ENCODE data around the gene UQCC5.
A peak's percentile ranks its signal among the peaks of the same experiment; 100 is the strongest.

UQCC5 gene

GRCh38 chr3:52494445-52494844 lies 42.0 kb upstream of the UQCC5 start:
- H3K9ac ChIP-seq (ENCODE audit: low read depth, low read length): no peak overlapping the region
- no peaks in the 10 kb centered on the region for H3K4me1 ChIP-seq (ENCODE audit: insufficient read depth, low read length)
- no peaks in the 10 kb centered on the region for H3K27me3 ChIP-seq (ENCODE audit: insufficient read depth, low read length, poor library complexity)
- H3K79me2 ChIP-seq (ENCODE audit: insufficient read depth, low read length): no peaks in the 10 kb centered on the region
- TF ChIP-seq EZH2 (IDR thresholded peaks at IDR 0.05; ENCODE audit: borderline replicate concordance, low read depth, low read length, severe bottlenecking): no peak
- TF ChIP-seq, protein P1, sequence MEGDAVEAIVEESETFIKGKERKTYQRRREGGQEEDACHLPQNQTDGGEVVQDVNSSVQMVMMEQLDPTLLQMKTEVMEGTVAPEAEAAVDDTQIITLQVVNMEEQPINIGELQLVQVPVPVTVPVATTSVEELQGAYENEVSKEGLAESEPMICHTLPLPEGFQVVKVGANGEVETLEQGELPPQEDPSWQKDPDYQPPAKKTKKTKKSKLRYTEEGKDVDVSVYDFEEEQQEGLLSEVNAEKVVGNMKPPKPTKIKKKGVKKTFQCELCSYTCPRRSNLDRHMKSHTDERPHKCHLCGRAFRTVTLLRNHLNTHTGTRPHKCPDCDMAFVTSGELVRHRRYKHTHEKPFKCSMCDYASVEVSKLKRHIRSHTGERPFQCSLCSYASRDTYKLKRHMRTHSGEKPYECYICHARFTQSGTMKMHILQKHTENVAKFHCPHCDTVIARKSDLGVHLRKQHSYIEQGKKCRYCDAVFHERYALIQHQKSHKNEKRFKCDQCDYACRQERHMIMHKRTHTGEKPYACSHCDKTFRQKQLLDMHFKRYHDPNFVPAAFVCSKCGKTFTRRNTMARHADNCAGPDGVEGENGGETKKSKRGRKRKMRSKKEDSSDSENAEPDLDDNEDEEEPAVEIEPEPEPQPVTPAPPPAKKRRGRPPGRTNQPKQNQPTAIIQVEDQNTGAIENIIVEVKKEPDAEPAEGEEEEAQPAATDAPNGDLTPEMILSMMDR (IDR thresholded peaks at IDR 0.05; ENCODE audit: borderline replicate concordance, extremely low read depth, low read length, poor library complexity, severe bottlenecking): no peak
- H2AFZ ChIP-seq (ENCODE audit: low read depth, low read length): no peak overlapping the region
- H3K4me2 ChIP-seq (ENCODE audit: insufficient read depth, low read length): no peak overlapping the region
- H4K20me1 ChIP-seq (ENCODE audit: insufficient read depth, low read length): peaks cover 12% of the 10 kb centered on the region
- H3K4me3 ChIP-seq (ENCODE audit: low read depth in 1 of 2, low read length in 2 of 2): no peak overlapping the region
- ATAC-seq (ENCODE audit: insufficient read depth, low read depth) (0 out of 3 replicates have a peak, but pooled peaks have one; percentile 12), DNase-seq (no peak)
- H3K36me3 ChIP-seq (ENCODE audit: insufficient read depth, low read length): peaks cover 42% of the 10 kb centered on the region
- no peak overlapping the region for H3K27ac ChIP-seq (ENCODE audit: low read length)
- no peaks in the 10 kb centered on the region for H3K9me3 ChIP-seq (ENCODE audit: insufficient read depth, low read length, severe bottlenecking)

GRCh38 chr3:52494886-52495495 lies 41.4 kb upstream of the UQCC5 start, which contains the start of gene STAB1:
STAB1 (plus strand) TSS chr3:52495338; CDS start chr3:52495414, 76 bp downstream.
- TF ChIP-seq, protein P1 (IDR thresholded peaks at IDR 0.05; ENCODE audit: borderline replicate concordance, extremely low read depth, low read length, poor library complexity, severe bottlenecking): no peak
- TF ChIP-seq EZH2 (IDR thresholded peaks at IDR 0.05; ENCODE audit: borderline replicate concordance, low read depth, low read length, severe bottlenecking): no peak
- peaks cover 36% of the 10 kb centered on the region for H3K36me3 ChIP-seq (ENCODE audit: insufficient read depth, low read length)
- no peak within 1 kb of the TSS for H3K9ac ChIP-seq (ENCODE audit: low read depth, low read length)
- no peaks in the 10 kb centered on the region for H3K79me2 ChIP-seq (ENCODE audit: insufficient read depth, low read length)
- H3K4me2 ChIP-seq (ENCODE audit: insufficient read depth, low read length): no peak within 1 kb of the TSS
- H3K4me3 ChIP-seq (ENCODE audit: low read depth in 1 of 2, low read length in 2 of 2): no peak within 1 kb of the TSS
- no peaks in the 10 kb centered on the region for H3K27me3 ChIP-seq (ENCODE audit: insufficient read depth, low read length, poor library complexity)
- no peaks in the 10 kb centered on the region for H3K4me1 ChIP-seq (ENCODE audit: insufficient read depth, low read length)
- no peaks in the 10 kb centered on the region for H3K9me3 ChIP-seq (ENCODE audit: insufficient read depth, low read length, severe bottlenecking)
- no peak within 1 kb of the TSS for H2AFZ ChIP-seq (ENCODE audit: low read depth, low read length)
- H4K20me1 ChIP-seq (ENCODE audit: insufficient read depth, low read length): peaks cover 9% of the 10 kb centered on the region
- no peak within 1 kb of the TSS for H3K27ac ChIP-seq (ENCODE audit: low read length)
- DNase-seq (no peak), ATAC-seq (ENCODE audit: insufficient read depth, low read depth) (0 out of 3 replicates have a peak, but pooled peaks have one; percentile 11)

GRCh38 chr3:52495777-52496602 lies 40.4 kb upstream of the UQCC5 start:
- Histone ChIP-seq H3K27ac (ENCODE audit: low read length) (no peak overlapping the region), H3K4me2 (ENCODE audit: insufficient read depth, low read length) (no peak overlapping the region), H3K4me3 (ENCODE audit: low read depth in 1 of 2, low read length in 2 of 2) (no peak overlapping the region), H3K79me2 (ENCODE audit: insufficient read depth, low read length) (no peaks in the 10 kb centered on the region), H3K36me3 (ENCODE audit: insufficient read depth, low read length) (peaks cover 26% of the 10 kb centered on the region), H3K4me1 (ENCODE audit: insufficient read depth, low read length) (no peaks in the 10 kb centered on the region), H3K9me3 (ENCODE audit: insufficient read depth, low read length, severe bottlenecking) (no peaks in the 10 kb centered on the region), H2AFZ (ENCODE audit: low read depth, low read length) (no peak overlapping the region), H3K9ac (ENCODE audit: low read depth, low read length) (no peak overlapping the region), H4K20me1 (ENCODE audit: insufficient read depth, low read length) (peaks cover 9% of the 10 kb centered on the region), H3K27me3 (ENCODE audit: insufficient read depth, low read length, poor library complexity) (no peaks in the 10 kb centered on the region)
- ATAC-seq (ENCODE audit: insufficient read depth, low read depth): no peak
- no peak for DNase-seq
- TF ChIP-seq, protein P1 (IDR thresholded peaks at IDR 0.05; ENCODE audit: borderline replicate concordance, extremely low read depth, low read length, poor library complexity, severe bottlenecking): no peak
- no peak for TF ChIP-seq EZH2 (IDR thresholded peaks at IDR 0.05; ENCODE audit: borderline replicate concordance, low read depth, low read length, severe bottlenecking)
